Activated CD4-positive, alpha-beta T cell treated with anti-CD3 and anti-CD28 coated beads, Interleukin-2, amount 50 U/mL, for 24 hours (primary cell): ENCODE data around the gene OR2T2.
"Not testable (repeated sequence)": the region's sequence is repeated elsewhere in the genome, so short reads cannot be mapped to it uniquely, and the experiment has no call there.

Experiments used
- DNase-seq, 2 donors: peaks; one replicate each; pipeline ENCODE4 v3.0.0-alpha.2; 2020; ENCODE audit warnings: low read depth in 1 of 2, low spot score in 1 of 2

OR2T2 gene

DNA sequence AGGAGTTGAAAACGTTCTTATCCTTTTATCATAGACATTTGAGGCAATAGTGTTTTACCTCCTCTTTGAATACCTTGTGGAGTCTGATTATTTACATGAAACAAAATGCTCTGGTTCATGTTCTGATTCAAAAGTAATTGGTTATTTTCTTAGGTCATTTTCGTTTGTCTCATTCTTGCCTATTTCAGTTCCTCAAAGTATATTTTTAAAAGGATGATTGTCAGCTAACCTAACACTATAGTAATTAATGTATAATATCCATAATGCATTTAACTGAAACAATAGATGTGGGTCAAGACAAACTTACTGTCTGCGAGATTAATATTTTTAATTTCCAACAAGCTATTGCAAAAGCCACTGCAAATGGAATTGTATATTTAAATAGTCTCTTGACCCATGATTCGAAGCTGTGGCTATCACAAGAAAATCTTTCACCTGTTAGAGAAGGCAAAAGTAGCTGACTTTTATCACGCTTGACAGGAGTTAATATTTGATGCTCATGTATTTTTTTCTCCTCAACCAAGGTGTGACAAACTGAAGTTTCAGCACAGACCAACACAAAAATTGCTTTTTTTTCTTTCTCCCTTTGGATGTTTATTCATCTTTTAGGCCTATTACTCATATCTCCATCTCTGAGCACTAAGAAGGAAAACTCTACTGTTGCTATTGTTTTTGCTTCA lies 5.2 kb downstream of the OR2T2 start:
- DNase-seq, result not testable (repeated sequence)

DNA sequence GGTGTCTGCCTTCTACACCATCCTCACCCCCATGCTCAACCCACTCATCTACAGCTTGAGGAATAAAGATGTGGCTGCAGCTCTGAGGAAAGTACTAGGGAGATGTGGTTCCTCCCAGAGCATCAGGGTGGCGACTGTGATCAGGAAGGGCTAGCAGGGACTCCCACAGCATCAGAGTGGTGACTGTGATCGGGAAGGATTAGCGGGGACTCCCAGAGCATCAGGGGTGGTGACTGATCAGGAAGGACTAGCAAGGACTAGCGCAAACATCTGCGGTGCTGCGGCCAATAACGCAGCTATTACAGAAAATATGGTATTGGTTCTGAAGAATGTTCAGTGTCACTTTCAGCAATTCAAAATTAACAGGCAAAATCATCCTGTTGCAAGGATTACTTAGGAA lies 8.2 kb downstream of the OR2T2 start:
- DNase-seq, result not testable (repeated sequence)

DNA sequence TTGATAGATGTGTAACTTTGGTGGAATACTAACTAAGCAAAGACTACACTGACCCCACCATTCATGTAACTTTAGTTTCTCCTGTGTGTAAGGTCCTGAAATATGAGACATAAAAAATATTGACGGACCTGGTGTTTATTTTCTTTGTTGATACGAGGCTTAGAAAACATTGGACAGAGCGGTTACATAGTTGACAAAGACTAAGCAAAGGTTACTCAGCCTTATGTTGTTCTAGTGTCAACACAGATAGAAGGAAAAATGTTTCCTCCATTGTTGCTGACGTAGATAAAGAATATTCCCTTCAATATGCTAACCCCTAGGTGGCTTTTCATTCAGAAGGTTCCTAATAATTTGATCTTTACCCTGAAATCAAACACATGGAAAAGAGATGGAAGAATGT lies 9.6 kb downstream of the OR2T2 start:
- not testable (repeated sequence) for DNase-seq

DNA sequence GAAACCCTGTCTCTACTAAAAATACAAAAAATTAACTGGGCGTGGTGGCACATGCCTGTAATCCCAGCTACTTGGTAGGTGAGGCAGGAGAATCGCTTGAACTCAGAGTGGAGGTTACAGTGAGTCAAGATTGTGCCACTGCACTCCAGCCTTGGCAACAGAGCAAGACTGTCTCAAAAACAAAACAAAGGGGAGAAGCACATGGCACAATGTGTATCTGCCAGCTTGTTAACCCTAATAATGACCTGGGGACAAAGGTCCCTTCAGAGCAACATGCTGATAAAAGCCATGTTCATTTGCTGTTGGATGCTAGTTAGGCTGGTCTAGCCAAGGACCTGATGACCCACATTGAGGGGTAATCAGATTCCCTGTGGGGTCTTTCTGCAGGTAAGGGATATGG lies 11.2 kb downstream of the OR2T2 start:
- DNase-seq, result not testable (repeated sequence)

DNA sequence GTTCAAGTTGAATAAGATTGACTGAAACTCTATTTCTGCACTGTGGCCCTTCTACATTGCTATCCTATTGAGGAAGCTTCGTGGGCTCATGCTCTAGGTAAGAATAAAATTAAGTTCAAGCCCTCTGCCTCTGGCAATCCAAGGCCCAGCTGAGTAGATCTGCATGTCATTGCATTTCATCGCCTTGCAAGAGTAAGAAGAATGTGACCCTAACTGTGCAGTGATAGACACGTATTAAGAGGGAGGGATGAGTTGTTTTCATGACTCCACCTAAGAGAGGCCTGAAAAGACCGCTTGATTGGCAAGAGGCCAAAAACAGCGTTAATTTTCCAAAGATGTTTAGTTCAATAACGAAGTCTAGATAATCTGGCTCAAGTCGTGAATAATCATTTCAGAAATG lies 13.7 kb downstream of the OR2T2 start:
- DNase-seq, result not testable (repeated sequence)

DNA sequence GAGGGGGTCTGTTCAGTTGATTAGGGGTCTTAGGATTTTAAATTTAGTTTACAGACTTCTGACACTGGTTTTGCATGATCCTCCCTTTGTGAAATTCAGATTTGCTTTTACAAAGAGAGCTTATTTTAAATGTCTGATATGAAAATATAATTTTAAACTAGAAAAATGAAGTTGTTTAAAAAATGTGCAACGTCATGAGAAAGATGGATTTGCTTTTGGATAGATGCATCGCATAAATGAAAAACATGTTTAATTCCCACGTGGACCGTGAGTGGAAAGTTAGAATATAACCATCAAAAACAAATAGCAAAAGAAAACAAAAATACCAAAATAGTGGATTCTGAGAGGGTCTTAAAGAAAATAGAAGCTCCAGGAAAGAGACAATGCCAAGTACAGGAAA lies 25.7 kb downstream of the OR2T2 start:
- DNase-seq, result no peak

DNA sequence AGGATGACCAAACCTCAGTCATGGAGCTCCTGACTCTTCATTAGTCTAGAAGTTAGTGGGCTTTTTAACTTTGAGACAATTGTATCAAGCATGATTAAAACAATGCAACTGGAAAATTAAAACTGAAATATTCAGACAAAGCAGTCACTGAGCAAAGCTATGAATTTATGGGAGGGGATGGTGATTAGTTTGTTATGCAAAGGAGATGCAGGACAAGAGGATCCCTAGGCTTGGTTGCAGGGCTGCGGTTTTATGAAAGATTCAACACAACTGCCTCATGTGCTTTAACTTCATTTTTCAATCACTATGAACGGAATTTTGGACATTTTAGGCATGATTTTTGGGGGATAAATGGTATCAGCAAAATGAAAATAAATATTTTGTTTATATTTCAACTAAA lies 26.7 kb downstream of the OR2T2 start:
- DNase-seq, result not testable (repeated sequence)

DNA sequence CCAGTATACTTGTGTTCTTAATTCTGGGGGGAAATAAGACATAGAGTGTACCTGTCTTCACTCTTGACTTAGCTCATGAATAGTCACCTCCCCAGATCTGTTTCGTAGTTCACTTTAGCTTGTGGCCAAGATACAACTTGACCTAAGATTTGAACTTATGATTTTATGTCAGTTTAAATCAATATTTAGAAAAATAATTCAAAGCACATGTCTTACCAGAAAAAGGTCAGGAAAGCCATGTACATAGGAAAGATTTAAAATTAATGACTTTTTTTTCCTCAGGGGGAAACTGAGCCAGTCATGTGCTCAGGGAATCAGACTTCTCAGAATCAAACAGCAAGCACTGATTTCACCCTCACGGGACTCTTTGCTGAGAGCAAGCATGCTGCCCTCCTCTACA lies 27.6 kb downstream of the OR2T2 start, which contains the start of gene OR2T3:
TSS of gene OR2T3 (plus strand) at position 301 of the 400 bp plus-strand sequence. CDS start at position 301, 0 bp downstream.
- not testable (repeated sequence) for DNase-seq

DNA sequence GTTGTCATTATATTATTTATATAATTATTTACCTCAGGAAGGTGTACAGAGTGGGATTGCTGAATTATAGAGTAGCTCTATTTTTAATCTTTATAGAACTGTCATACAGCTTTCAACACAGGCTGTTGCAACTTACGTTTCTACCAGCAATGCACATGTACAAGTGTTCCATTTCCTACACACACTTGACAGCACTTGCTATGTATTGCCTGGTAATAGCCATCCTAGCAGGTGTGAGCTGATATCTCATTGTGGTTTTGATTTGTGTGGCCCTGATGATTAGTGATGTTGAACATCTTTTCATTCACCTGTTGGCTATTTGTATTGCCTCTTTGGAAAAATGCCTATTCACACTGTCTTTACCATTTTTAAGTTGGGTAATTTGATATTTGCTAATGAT lies 30.2 kb downstream of the OR2T2 start:
- DNase-seq, result not testable (repeated sequence)

DNA sequence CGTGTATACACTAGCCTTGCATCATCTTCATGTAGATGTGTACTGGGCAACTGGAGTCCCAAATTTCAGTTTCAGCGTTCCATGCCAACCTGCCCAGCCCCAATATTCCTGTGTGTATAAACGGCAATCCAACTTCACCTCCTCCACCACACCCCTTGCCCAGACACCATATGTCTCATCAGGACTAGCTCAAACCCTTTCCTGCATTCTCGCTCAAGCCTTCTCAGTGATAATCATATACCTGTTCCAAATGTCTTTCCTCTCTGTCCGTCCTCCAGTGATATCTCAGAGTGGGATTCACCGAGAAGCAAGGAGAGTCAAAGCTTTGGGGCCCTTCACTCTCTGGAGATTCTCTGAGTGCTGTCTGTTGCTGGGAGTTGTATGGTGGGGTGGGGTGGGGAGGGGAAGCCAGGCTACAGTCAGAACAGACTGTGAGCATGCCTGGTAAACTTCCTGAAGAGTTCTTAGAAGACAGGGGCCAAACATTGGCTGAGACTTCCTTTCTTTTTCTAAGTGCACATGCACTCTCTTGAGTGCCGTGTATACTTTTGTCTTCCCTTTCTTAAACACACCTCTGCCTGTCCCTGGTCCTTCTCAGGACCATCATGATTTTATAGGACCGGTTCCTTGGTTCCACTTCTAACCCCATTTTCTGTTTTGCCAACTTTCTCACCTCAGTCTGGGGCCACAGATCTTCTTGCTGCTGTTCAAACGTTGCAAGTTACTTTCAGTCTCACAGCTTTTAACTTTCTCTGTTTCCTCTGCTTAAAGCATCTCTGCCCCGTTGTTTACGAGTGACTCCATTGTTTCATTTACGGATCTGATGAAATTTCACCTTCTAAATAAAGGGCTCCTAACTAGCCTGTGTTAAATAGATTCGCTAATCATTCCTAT lies 36.5 kb downstream of the OR2T2 start:
- peak in 1 of 2 donors; percentile 2 for DNase-seq

DNA sequence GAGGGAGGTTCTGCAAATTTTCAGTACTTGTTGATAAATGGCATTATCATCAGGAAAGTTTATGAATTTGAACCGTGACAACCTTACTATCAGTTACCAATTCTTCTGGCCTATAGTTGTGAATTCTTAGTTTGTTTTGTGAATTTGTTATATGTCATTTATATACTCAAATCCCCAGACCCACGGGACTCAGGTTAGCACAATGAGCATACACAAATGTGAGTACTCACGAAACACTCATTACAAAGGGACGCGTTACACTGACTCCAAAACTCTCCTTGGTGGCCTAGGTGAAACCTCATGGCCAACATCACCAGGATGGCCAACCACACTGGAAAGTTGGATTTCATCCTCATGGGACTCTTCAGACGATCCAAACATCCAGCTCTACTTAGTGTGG lies 42.9 kb downstream of the OR2T2 start, which contains the start of gene OR2T5:
TSS of gene OR2T5 (plus strand) at position 301 of the 400 bp plus-strand sequence. CDS start at position 301, 0 bp downstream.
- DNase-seq, result not testable (repeated sequence)

DNA sequence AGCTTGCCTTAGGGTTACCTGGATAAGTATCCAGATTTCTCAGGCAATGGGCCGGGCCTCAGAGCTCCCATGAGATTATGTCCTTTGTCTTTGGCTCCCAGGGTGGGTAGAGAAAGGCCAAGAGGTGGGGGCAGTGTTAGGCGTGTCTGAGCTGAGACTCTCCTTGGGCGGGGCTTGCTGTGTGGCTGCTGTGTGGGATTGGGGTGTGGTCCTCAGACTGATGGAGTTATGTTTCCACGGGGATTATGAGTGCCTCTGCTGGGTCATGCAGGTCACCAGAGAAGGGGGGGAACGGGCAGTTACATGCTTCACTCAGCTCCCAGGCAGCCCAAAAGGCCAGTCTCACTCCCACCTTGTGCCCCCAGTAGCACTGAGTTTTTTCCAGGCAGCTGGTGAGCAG lies 51.2 kb downstream of the OR2T2 start:
- DNase-seq, result not testable (repeated sequence)

DNA sequence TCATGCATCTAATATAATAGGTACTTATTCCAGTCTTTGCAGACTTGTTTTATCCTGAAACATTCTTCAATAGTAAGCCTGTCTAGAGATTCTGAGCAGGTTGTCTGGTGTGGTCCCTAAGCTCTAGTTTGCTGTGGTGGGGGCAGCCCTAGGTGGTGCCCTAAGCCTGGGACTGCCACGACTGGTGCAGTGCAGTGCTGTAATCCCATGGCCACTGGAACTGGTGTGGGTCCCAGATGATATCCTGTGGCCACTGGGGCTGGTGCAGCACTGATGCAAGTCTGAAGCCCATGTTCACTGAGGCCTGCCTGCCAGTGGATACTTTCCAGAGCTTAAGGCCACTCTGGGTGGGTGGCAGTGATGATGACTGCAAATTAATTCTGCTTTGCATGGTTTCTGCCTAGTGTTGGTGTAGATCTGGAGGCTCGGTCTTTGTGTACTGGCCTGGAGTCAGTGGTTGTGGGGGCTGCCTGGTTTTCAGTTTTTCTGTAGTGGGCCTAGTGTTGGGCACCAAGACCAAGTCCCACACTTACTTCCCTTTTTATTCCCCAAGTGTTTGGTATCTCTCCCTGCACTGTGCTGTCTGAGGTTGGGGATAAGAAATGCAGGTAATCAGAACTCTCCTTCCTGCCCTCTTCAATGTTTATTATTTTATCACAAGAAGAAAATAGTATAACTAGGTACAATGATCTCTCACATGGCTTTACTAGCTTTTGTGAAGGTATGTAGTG lies 55.0 kb downstream of the OR2T2 start:
- DNase-seq, result not testable (repeated sequence)
